H1 (cell line): Measurements from ENCODE around the gene RGS14. TPM values are rescaled to one million over a fixed set of nuclear protein-coding genes. Genes with fewer than 3 reads are reported as not detected.

Source experiments
- CTCF ChIA-PET: fragments of 300-600 bp; sonication (Branson Sonifier 250); formaldehyde crosslinking; loops from one replicate; lab custom pipeline; 2021; ENCODE audit not compliant: partially characterized antibody; lab: Charles Lee
- POLR2A ChIA-PET: fragments of 300-600 bp; sonication (Branson Sonifier 250); formaldehyde crosslinking; loops from one replicate; lab custom pipeline; 2021; ENCODE audit warnings: inconsistent platforms; ENCODE audit not compliant: partially characterized antibody; lab: Charles Lee
- DNase-seq, 2 experiments: peaks; one replicate each; pipeline versions ENCODE4 v3.0.0 to v3.0.0-alpha.2; 2010 to 2022; ENCODE audit warnings: low spot score in 2 of 2, low read depth in 1 of 2, mixed read lengths in 1 of 2
- FAIRE-seq: peaks from 2 replicates; lab custom pipeline; 2011; peaks lifted over from hg19 to GRCh38; lab: Jason Lieb, UNC
- H2AFZ ChIP-seq: 2 replicates; pipeline ENCODE4 v1.8.1; 2012; ENCODE audit warnings: low read length, inconsistent platforms
- H2AK5ac ChIP-seq: 2 replicates; pipeline ENCODE4 v1.6.1; 2013; ENCODE audit warnings: low read depth, low read length
- H2BK120ac ChIP-seq: replicated peaks from 2 replicates; pipeline ENCODE3; 2013; ENCODE audit warnings: low read depth, low read length, inconsistent platforms
- H2BK12ac ChIP-seq: 2 replicates; pipeline ENCODE4 v1.6.1; 2013; ENCODE audit warnings: low read depth, low read length
- H2BK15ac ChIP-seq: 2 replicates; pipeline ENCODE4 v1.6.1; 2013; ENCODE audit warnings: low read length
- H2BK20ac ChIP-seq: 2 replicates; pipeline ENCODE4 v1.6.1; 2013; ENCODE audit warnings: low read length
- H2BK5ac ChIP-seq: 2 replicates; pipeline ENCODE4 v1.6.1; 2013; ENCODE audit warnings: low read depth, low read length
- H3K14ac ChIP-seq: 2 replicates; pipeline ENCODE4 v1.6.1; 2013; ENCODE audit warnings: inconsistent platforms; ENCODE audit not compliant: insufficient read length
- H3K18ac ChIP-seq: 2 replicates; pipeline ENCODE4 v1.6.1; 2013; ENCODE audit warnings: low read length; ENCODE audit errors: extremely low read depth
- H3K23ac ChIP-seq: 2 replicates; pipeline ENCODE4 v1.6.1; 2013; ENCODE audit warnings: inconsistent platforms; ENCODE audit not compliant: insufficient read length
- H3K23me2 ChIP-seq: 2 replicates; pipeline ENCODE4 v1.6.1; 2013; ENCODE audit warnings: low read depth, low read length
- H3K27ac ChIP-seq: 2 replicates; pipeline ENCODE4 v1.6.1; 2011; ENCODE audit warnings: low read depth, low read length, inconsistent platforms
- H3K27me3 ChIP-seq, 4 experiments: replicated peaks in 1 of 4; 1 replicate in 1 of 4; 2 replicates in 3 of 4; pipeline versions ENCODE4 v1.6.1 to v1.8.1; 2011 to 2013; ENCODE audit warnings: low read length in 3 of 4, mild to moderate bottlenecking in 3 of 4, inconsistent platforms in 2 of 4, mixed read lengths in 2 of 4, moderate library complexity in 1 of 4; ENCODE audit not compliant: control insufficient read depth in 3 of 4, insufficient read depth in 3 of 4; ENCODE audit errors: extremely low read depth in 1 of 4
- H3K36me3 ChIP-seq, 4 experiments: 2 replicates each; pipeline versions ENCODE4 v1.6.1 to v1.8.1; 2011 to 2013; ENCODE audit warnings: mild to moderate bottlenecking in 4 of 4, low read length in 3 of 4, moderate library complexity in 2 of 4, control low read depth in 1 of 4, inconsistent platforms in 1 of 4; ENCODE audit not compliant: insufficient read depth in 4 of 4, control insufficient read depth in 2 of 4
- H3K4ac ChIP-seq: replicated peaks from 2 replicates; pipeline ENCODE3; 2013; ENCODE audit warnings: low read length, low read depth, mixed read lengths, inconsistent platforms; ENCODE audit not compliant: insufficient read length
- H3K4me1 ChIP-seq, 4 experiments: replicated peaks in 1 of 4; 1 replicate in 1 of 4; 2 replicates in 3 of 4; pipeline versions ENCODE4 v1.6.1 to v1.8.1; 2011 to 2013; ENCODE audit warnings: low read length in 3 of 4, inconsistent platforms in 2 of 4, mixed read lengths in 1 of 4; ENCODE audit not compliant: insufficient read depth in 4 of 4, control insufficient read depth in 3 of 4
- H3K4me2 ChIP-seq, 2 experiments: 2 replicates each; pipeline versions ENCODE4 v1.6.1 to v1.8.1; 2011 to 2013; ENCODE audit warnings: low read depth in 2 of 2, low read length in 2 of 2, control low read depth in 1 of 2, inconsistent platforms in 1 of 2, mild to moderate bottlenecking in 1 of 2; ENCODE audit not compliant: insufficient read depth in 1 of 2
- H3K4me3 ChIP-seq, 4 experiments: fragments of 200-600, 300-600 bp in 1 of 4; sonication (generic), shearing (Covaris generic), sonication (Bioruptor Twin) in 1 of 4; 2 replicates each; pipeline versions ENCODE4 v1.5.1 to v1.8.1; 2011 to 2016; ENCODE audit warnings: low read length in 4 of 4, low read depth in 3 of 4, control low read depth in 2 of 4, inconsistent platforms in 2 of 4, mild to moderate bottlenecking in 2 of 4, mixed read lengths in 1 of 4, moderate library complexity in 1 of 4; ENCODE audit not compliant: insufficient read depth in 2 of 4; ENCODE audit errors: extremely low read depth in 1 of 4
- H3K56ac ChIP-seq: replicated peaks from 2 replicates; pipeline ENCODE3; 2013; ENCODE audit warnings: low read depth, mild to moderate bottlenecking, mixed read lengths, low read length, inconsistent platforms; ENCODE audit not compliant: insufficient read length
- H3K79me1 ChIP-seq: 2 replicates; pipeline ENCODE4 v1.6.1; 2013; ENCODE audit warnings: low read depth, low read length, control low read depth
- H3K79me2 ChIP-seq, 2 experiments: 2 replicates each; pipeline versions ENCODE4 v1.6.1 to v1.8.1; 2012 to 2013; ENCODE audit warnings: low read length in 2 of 2, mild to moderate bottlenecking in 2 of 2, inconsistent platforms in 1 of 2; ENCODE audit not compliant: insufficient read depth in 2 of 2, control insufficient read depth in 1 of 2
- H3K9ac ChIP-seq, 4 experiments: replicated peaks in 1 of 4; 1 replicate in 1 of 4; 2 replicates in 3 of 4; pipeline versions ENCODE4 v1.6.1 to v1.8.1; 2011 to 2013; ENCODE audit warnings: low read depth in 3 of 4, low read length in 3 of 4, control low read depth in 2 of 4, mild to moderate bottlenecking in 2 of 4, moderate library complexity in 2 of 4, inconsistent platforms in 1 of 4; ENCODE audit errors: extremely low read depth in 1 of 4
- H3K9me3 ChIP-seq, 2 experiments: 2 replicates each; pipeline versions ENCODE4 v1.6.1 to v1.8.1; 2012 to 2013; ENCODE audit warnings: mild to moderate bottlenecking in 2 of 2, moderate library complexity in 2 of 2, control low read depth in 1 of 2, inconsistent platforms in 1 of 2, low read depth in 1 of 2, low read length in 1 of 2, mixed read lengths in 1 of 2; ENCODE audit not compliant: insufficient read depth in 2 of 2
- H4K20me1 ChIP-seq, 2 experiments: replicated peaks in 1 of 2; 2 replicates each; pipeline versions ENCODE3 to v1.8.1; 2011 to 2013; ENCODE audit warnings: inconsistent platforms in 2 of 2, low read length in 2 of 2, mild to moderate bottlenecking in 1 of 2; ENCODE audit not compliant: insufficient read depth in 2 of 2, control insufficient read depth in 1 of 2
- H4K5ac ChIP-seq: 2 replicates; pipeline ENCODE4 v1.6.1; 2013; ENCODE audit warnings: low read length, low read depth, mixed read lengths, inconsistent platforms; ENCODE audit not compliant: insufficient read length
- H4K8ac ChIP-seq: 2 replicates; pipeline ENCODE4 v1.8.0; 2013; ENCODE audit warnings: mild to moderate bottlenecking, moderate library complexity, low read length, inconsistent platforms; ENCODE audit not compliant: insufficient read depth; ENCODE audit errors: extremely low read depth
- H4K91ac ChIP-seq: replicated peaks from 2 replicates; pipeline ENCODE3; 2013; ENCODE audit warnings: low read length, mixed read lengths, inconsistent platforms; ENCODE audit not compliant: insufficient read length
- ASH2L ChIP-seq: fragments of 200-600, 300-600 bp; sonication (generic); IDR thresholded peaks from one replicate; pipeline ENCODE4 v1.7.1; 2017; ENCODE audit warnings: low read length
- CBX5 ChIP-seq: fragments of 300-800, 300-1000 bp; sonication (generic); IDR thresholded peaks from 2 replicates; pipeline ENCODE4 v1.7.1; 2016; ENCODE audit warnings: antibody characterized with exemption, low read length, low read depth
- CHD1 ChIP-seq: IDR thresholded peaks from 2 replicates; pipeline ENCODE4 v1.6.1; 2012; ENCODE audit warnings: low read depth, low read length, improper control_type of control experiment
- GTF2F1 ChIP-seq: IDR thresholded peaks from 2 replicates; pipeline ENCODE4 v1.6.1; 2012; ENCODE audit warnings: low read depth, low read length, improper control_type of control experiment, borderline replicate concordance
- JUN ChIP-seq: IDR thresholded peaks from 2 replicates; pipeline ENCODE4 v1.6.1; 2011; ENCODE audit warnings: low read depth, mild to moderate bottlenecking, improper control_type of control experiment, low read length
- KDM1A ChIP-seq: fragments of 200-600, 300-600 bp; sonication (generic); IDR thresholded peaks from 2 replicates; pipeline ENCODE4 v1.7.1; 2016; ENCODE audit warnings: mild to moderate bottlenecking, low read length, borderline replicate concordance
- KDM4A ChIP-seq: IDR thresholded peaks from one replicate; pipeline ENCODE4 v1.7.1; 2012; ENCODE audit warnings: low read depth, mild to moderate bottlenecking, moderate library complexity, low read length, inconsistent platforms; ENCODE audit not compliant: severe bottlenecking
- MAX ChIP-seq: IDR thresholded peaks from 2 replicates; pipeline ENCODE4 v1.6.1; 2012; ENCODE audit warnings: inconsistent platforms
- PHF8 ChIP-seq: fragments of 200-600 bp; sonication (generic); conservative IDR thresholded peaks from 2 replicates; pipeline ENCODE4 v1.7.1; 2012; ENCODE audit warnings: low read depth, mild to moderate bottlenecking, inconsistent platforms, low read length, moderate library complexity
- POLR2AphosphoS5 ChIP-seq: IDR thresholded peaks from 2 replicates; pipeline ENCODE4 v1.6.1; 2011; ENCODE audit warnings: low read depth, low read length
- RAD21 ChIP-seq, 2 experiments: IDR thresholded peaks in 1 of 2; conservative IDR thresholded peaks in 1 of 2; 2 replicates each; pipeline ENCODE4 v1.6.1; 2011; ENCODE audit warnings: low read depth in 2 of 2, low read length in 2 of 2, improper control_type of control experiment in 1 of 2, inconsistent platforms in 1 of 2, mild to moderate bottlenecking in 1 of 2, moderate library complexity in 1 of 2
- RNF2 ChIP-seq: fragments of 200-900, 300-1000 bp; sonication (generic); IDR thresholded peaks from 2 replicates; pipeline ENCODE4 v1.7.1; 2016; ENCODE audit warnings: borderline replicate concordance, low read depth, mild to moderate bottlenecking, antibody characterized with exemption, low read length; ENCODE audit not compliant: poor library complexity, severe bottlenecking; ENCODE audit errors: missing control alignments
- ZNF274 ChIP-seq: IDR thresholded peaks from 2 replicates; pipeline ENCODE4 v1.7.0; 2012; ENCODE audit warnings: low read length, borderline replicate concordance; ENCODE audit errors: extremely low read depth
- WGBS, 2 experiments: shearing (Covaris generic) in 1 of 2; methylation state at CpG; one replicate each; pipeline versions ENCODE4 v1.1.6 to v1.1.7; 2013 to 2015; ENCODE audit warnings: low lambda C conversion rate in 2 of 2, mixed read lengths in 2 of 2, inconsistent platforms in 1 of 2, low coverage in 1 of 2, missing lambda C conversion rate in 1 of 2; ENCODE audit not compliant: insufficient replicate concordance in 2 of 2, insufficient coverage in 1 of 2, insufficient read length in 1 of 2; ENCODE audit errors: extremely low coverage in 1 of 2, missing lambda C conversion rate in 1 of 2; 5-methylcytosine and 5-hydroxymethylcytosine counted together
- polyA plus RNA-seq, 7 experiments: library from polyadenylated mRNA; depleted of rRNA in 3 of 7; stranded (reverse) in 5 of 7; unstranded in 2 of 7; fragments of >200 nt in 5 of 7; fragments of 200-250 nt in 2 of 7; gene quantifications; 1 replicate in 5 of 7; 2 replicates in 1 of 7; 4 replicates in 1 of 7; pipeline versions ENCODE4 v1.2.1 to v1.2.3, GENCODE V29; 2011 to 2013; ENCODE audit warnings: missing spikeins in 2 of 7, mixed read lengths in 2 of 7
- total RNA-seq: library from RNA; stranded (reverse); fragmentation: NEBNext Ultra II Directional; extraction: Animal tissue kit (Norgen Biotek cat#: 25700); gene quantifications from 2 replicates; pipeline ENCODE4 v1.2.1, GENCODE V29; 2021

Gene RGS14
- total and polyA plus RNA-seq, 2 of the 8 experiments (the other 6 are each of a cell fraction or from before 2014, with no cell fraction given), result 24.4 to 46.1 TPM

- H3K79me1 ChIP-seq, result no peaks in the 10 kb centered on the region
- DNase-seq (no peak), FAIRE-seq (no peak)
- no peaks in the 10 kb centered on the region for H3K36me3 ChIP-seq
- no peak overlapping the region for H3K4me2 ChIP-seq
- H3K9ac ChIP-seq, result no peak overlapping the region
- H3K56ac ChIP-seq, result no peak overlapping the region
- no peak overlapping the region for H2BK12ac ChIP-seq
- no peak overlapping the region for H2BK20ac ChIP-seq
- H3K79me2 ChIP-seq, result no peaks in the 10 kb centered on the region
- 90% methylated on average over 3 of the region's 3 CpGs; no CpG with 5 or more reads in 1 of the 2 experiments for WGBS, 2 experiments
- no peaks in the 10 kb centered on the region for H3K27me3 ChIP-seq
- H4K91ac ChIP-seq, result no peak overlapping the region
- H3K18ac ChIP-seq, result no peak overlapping the region
- H3K23ac ChIP-seq, result no peak overlapping the region
- H3K4me1 ChIP-seq, result peaks cover 0 to 13% (median 7%) of the 10 kb centered on the region in 4 experiments; a peak in 6 of 7 replicates
- H4K5ac ChIP-seq, result no peak overlapping the region
- H2BK15ac ChIP-seq, result no peak overlapping the region
- H4K20me1 ChIP-seq, result no peaks in the 10 kb centered on the region
- H2BK5ac ChIP-seq, result no peak overlapping the region
- no peak overlapping the region for H3K4me3 ChIP-seq
- ChIA-PET POLR2A (interaction anchor here (1.0 to 2.9 kb wide), 6 partner anchors 13 to 129 kb away, joined by 3 to 10 read pairs (median 3); partner anchors contain the start of gene LMAN2), CTCF (interaction anchor here (0.9 to 16.6 kb wide), 12 partner anchors 9 to 177 kb away, joined by 3 to 251 read pairs (median 8); partner anchors contain the start of gene LMAN2)
- no peak overlapping the region for H3K27ac ChIP-seq
- no peak overlapping the region for H2BK120ac ChIP-seq
- H2AK5ac ChIP-seq, result no peak overlapping the region
- H2AFZ ChIP-seq, result no peak overlapping the region
- H4K8ac ChIP-seq, result no peak overlapping the region
- peaks cover 11% of the 10 kb centered on the region for H3K23me2 ChIP-seq
- no peak overlapping the region for H3K4ac ChIP-seq
- no peak overlapping the region for H3K14ac ChIP-seq
- no peaks in the 10 kb centered on the region for H3K9me3 ChIP-seq
- no peak for TF ChIP-seq CHD1
- no peak for TF ChIP-seq GTF2F1
- no peak for TF ChIP-seq ZNF274
- no peak for TF ChIP-seq RNF2
- no peak for TF ChIP-seq PHF8
- no peak for TF ChIP-seq CBX5
- no peak for TF ChIP-seq POLR2AphosphoS5
- no peak for TF ChIP-seq ASH2L
- no peak for TF ChIP-seq KDM4A
- TF ChIP-seq KDM1A, result no peak
- no peak for TF ChIP-seq JUN
- TF ChIP-seq MAX, result no peak
- no peak for TF ChIP-seq RAD21 (IDR thresholded peaks at IDR 0.05 in 1 of 2, conservative IDR thresholded peaks at IDR 0.05 in 1 of 2; ENCODE audit: low read depth in 2 of 2, low read length in 2 of 2)
These were observed 41.7 kb upstream of the RGS14 start for GRCh38 chr5:177316005-177316404.
